HG03469 (cell line): Measurements from ENCODE around the gene CNTN1.
"Not testable (repeated sequence)": the region's sequence is repeated elsewhere in the genome, so short reads cannot be mapped to it uniquely, and the experiment has no call there.

Source experiments
- ATAC-seq: cut with Tn5 transposase; IDR thresholded peaks from one replicate; pipeline ENCODE4 v1.9.1; 2021; ENCODE audit warnings: mild to moderate bottlenecking, moderate library complexity, moderate number of reproducible peaks; ENCODE audit not compliant: unreplicated experiment

Gene CNTN1

DNA sequence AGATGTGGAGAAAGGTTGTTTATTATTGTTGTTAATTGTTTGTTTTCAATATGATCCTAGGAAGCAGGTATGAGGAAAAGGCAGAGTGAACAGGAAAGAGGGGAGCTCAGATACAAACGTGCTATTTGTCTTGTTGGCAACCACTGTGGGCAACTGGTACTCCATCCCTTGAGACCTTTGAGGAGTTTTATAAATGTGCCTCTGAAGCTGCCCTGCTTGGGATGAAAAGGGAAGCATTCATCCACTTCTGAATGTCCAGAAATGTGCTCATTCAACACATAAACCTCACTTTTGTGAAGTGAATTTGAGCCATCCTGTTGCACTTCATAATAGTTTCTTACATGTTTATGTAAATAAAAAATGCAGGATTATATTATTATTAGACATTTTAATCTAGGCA lies 331.6 kb downstream of the CNTN1 start:
- ATAC-seq, result no peak

DNA sequence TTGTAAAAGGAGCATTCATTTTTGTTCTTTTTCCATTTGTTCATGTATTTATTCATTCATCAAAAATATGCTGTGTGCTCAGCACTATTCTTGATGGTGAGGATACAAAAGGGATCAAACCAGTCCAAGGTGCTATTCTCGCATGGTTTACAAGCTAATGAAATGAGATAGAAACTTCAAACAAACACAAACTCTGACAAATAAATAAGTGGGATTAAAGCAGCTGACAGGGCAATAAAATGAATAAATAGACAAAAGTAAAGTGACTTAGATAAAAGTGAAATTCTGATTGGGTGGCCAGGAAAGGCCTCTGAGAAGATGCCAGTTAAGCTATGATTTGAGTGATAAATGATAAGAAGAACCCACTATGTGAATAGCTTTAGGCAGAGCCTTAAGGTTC lies 333.9 kb downstream of the CNTN1 start:
- ATAC-seq, result no peak

DNA sequence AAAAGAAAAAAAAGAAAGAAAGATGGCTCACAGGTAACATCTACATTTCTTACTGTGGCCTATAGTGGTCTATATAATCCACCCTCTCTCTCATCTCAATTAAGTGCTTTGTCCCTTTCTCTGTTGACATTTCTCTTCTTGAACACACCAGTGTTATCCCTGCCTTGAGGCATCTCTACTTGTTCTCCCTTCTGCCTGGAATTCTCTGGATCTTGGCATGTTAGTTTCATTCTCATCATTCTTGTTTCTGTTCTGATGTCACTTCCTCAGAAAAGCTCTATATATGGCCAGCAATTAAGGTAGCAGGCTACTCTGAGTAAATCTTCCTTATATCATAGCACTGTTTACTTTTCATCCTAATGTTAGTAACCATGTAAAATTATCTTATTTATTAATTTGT lies 340.1 kb downstream of the CNTN1 start:
- ATAC-seq, result no peak

DNA sequence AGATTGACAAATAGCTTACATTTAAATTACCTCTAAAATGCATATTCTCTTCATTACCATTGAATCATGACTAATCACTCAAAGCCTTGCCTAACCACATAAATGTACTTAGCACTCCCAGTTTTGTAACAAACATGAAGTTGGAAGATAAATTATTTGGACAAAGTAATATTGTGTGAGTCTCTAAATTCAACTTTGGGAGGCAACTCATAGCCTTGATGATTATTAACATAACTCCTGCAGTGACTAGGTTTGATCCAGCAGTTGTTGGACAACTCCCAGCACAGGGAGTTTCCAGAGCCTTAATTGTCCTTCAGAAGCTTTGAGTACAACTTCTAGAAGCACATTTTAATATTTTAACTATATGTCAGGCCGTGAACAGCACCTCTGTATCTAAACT lies 342.4 kb downstream of the CNTN1 start:
- no peak for ATAC-seq

DNA sequence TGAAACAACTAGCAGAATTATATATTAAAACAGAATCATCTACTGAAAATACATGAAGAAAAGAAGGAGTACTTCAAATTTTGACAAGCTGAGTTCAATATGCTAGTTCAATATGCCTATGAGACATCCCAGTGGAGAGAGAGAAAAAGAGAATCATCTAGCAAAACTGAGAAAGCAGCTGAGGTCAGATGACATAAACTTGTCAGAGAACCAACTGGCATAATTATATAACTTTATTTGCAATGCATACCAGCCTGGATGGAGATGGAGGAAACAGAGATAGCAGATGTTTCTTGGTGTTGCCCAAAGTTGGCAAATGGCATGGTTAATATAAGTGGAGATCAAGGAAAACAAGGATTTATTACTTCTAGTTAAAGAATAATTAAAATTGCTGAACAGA lies 347.2 kb downstream of the CNTN1 start:
- no peak for ATAC-seq

DNA sequence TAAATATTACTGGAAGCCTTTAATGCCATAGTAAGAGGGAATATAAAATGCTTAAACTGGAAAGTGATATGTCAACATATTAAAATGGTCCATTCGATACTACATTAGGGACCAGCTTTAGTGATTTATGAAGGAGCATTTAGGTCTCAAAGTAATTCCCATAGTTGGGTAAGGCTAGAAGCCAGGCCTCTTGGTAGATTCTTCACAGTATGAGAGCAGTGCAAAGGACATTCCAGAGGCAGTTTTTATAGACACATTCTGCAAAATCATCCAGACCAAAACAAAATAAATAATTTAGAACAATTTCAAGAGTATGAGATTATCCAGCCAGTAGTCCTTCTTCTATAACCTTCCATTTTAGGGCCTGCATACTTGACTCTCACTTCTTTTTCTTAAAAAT lies 353.3 kb downstream of the CNTN1 start:
- no peak for ATAC-seq

DNA sequence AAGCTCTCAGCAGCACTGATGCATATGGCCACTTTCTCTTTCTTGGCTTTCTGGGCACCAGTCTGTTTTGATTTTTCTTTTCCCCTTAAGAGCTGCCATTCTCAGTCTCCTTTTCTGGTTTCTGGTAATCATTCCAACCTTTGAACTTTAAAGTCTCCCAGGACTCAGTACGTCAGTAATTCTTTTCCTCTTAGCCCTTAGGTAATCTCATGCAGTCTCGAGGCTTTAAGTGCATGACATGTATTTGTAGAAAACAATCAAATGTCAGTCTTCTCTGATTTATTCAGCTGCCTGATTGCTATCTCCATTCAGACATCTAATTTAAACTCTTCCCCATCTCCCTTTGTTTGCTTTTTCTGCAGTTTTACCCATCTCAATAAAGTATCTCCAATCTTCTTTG lies 356.8 kb downstream of the CNTN1 start:
- no peak for ATAC-seq

DNA sequence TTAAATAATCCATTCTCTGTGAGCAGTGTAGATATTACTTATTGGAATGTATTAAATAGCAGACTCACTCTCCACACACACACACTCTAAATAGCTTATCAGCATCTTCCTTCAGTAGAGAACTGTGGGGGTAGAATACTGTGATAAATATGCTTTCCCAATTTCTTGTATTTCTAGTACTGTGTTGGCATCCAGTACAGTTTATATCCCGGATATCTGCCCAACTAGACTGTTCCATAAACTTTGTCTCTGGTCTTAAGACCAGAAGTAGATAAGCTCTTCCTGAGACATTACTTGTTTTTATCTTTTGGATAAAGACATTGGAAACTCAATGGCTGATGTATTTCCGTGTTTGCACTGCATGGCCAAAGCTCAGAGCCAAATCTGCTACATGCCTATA lies 359.7 kb downstream of the CNTN1 start:
- no peak for ATAC-seq

DNA sequence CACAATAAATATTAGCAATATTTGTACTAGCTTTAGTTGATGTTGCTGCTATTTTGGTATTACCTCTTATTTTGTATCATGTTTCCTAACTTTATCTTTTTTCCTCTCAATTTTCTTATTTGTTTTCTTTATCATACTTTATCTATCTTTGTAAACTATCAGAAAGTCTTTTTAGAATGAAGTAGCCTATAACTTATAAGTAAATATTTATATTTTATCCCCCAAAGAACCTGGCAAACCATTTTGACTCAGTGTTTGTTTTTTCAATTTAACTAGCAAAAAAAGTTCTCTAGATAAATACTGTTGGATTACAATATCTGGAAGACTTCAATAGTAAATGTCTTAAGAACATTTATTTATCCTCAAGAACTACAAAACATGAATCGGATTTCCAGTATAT lies 360.2 kb downstream of the CNTN1 start:
- no peak for ATAC-seq

DNA sequence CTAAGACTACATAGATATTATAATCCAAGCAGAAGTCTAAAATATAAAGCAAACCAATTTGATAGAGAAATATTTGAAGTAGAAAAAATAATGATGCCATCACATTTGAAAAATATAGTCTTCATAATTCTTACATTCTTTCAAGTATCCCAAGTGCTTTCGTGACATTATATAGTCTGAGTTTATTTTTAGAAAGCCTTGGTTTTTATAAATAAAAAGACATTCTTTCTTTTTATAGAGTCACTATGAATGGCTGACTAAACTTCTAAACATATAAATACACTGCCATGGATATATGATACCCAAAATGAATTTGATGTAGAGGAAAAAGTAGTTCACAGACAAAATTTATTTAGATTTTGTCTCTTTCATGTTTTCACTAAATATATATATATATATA lies 360.8 kb downstream of the CNTN1 start:
- ATAC-seq, result no peak

DNA sequence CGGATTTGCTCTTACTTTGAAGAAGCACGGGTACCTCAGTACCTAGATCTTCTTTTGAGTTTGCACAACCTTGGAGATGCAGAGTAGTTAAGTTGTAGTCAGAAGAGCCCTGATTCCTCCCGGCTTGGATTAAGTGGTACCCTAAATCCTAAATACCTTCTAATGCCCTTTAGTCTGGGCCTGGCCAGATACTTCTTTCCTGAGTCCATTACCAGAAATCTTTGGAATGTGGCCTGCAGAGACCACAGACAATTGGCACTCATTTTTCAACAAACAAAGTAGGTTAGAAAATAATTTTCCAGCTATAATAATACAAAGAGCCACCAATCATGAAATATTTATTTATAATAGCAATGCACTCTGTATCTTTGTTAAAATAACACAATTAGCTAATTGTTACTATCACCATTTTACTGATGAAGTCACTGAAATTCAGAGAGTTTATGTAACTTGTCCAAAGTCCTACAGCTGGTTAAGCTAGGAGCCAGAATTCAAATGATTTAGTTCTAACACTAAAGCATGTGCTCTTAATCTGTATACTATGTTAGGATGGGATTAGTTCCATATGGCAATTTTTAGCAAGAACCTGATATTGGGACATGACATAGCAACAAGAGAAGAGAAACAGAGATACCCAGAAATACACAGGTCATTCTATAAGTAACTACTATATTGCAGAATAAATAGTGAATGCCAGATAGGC lies 363.8 kb downstream of the CNTN1 start:
- ATAC-seq, result no peak

DNA sequence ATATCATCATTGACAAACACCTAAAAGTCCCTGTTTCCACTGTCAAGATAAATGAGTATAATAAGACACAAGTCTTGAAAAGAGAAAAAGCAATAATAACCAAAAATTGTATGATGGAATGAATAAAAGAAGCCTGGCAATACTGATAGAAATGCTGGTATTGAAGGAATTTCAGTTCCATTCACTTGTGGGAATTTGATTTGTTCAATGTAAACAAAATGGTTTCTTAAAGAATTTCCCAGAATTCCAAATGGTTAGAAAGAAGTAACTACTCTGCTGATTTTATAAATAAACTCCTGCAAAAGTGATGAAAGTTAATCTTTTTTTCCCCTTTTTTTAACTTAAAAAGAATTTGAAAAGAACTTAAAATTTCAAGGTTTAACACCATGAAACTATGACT lies 366.0 kb downstream of the CNTN1 start:
- no peak for ATAC-seq

DNA sequence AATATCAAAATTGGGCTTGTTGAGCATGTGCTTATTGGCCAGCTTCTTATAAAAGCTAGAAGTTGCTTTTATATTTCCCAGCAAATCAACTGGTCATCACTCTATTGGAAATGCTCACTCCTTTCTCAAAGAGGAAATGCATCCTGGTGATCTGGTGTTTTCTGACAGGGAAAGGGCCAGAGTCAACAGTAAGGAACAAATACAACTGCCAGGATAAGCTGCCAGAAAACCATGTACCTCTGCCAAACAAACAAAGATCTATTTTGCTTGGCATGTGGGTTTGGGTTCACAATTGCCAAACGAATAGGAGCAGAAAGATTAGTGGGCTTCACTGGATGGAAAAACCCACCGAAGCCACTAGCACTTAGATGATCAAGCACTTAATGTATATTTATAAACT lies 369.0 kb downstream of the CNTN1 start:
- no peak for ATAC-seq

DNA sequence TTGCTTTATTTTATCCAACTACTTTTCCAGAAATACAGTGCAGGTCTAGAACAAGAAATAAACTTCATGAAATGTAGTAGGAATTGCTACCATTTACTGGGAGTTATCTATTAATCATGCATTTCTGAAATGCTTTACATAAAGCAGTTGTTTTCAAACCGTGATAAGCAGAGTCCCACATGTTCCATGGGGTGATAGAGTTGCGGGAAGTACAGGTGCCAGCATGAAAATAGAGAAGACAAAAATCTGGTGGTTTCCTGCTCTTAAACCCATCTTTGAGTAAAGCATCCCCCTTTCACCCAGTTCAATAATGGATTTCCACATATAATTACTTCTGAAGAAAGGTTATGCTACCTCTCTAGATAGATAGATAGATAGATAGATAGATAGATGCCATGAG lies 372.2 kb downstream of the CNTN1 start:
- ATAC-seq, result no peak

DNA sequence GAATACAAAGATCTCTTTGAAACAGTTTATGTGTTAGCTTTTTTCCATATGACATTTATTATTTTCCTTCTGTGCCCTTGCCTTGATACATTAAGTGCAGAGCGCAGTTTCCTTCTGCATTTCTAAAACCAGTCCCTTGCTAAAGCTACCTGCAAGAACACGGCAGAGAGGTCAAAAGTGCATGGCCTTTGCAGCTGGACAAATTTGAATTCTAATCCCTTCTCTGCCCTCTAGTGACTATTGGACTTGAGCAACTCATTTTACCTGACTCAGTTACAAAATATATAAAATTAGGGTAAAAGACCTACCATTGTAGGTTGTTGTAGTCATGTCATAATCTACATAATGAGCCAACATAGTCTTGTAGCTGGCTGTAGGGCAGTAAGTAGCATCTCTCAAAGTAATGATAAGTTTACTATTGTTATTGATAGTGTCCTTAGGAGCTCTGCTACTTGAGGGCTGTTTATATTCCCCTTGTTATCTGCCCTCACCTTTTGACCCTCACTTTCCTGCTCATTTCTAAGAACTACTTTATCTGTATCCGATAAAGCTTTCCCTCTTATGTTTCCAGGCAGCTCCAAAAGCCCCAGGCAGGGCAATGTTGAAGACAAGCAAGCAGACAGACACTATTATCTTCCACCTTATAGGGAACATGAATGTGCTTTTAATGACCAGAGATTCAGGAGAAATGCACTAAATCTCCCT lies 375.9 kb downstream of the CNTN1 start:
- no peak for ATAC-seq

DNA sequence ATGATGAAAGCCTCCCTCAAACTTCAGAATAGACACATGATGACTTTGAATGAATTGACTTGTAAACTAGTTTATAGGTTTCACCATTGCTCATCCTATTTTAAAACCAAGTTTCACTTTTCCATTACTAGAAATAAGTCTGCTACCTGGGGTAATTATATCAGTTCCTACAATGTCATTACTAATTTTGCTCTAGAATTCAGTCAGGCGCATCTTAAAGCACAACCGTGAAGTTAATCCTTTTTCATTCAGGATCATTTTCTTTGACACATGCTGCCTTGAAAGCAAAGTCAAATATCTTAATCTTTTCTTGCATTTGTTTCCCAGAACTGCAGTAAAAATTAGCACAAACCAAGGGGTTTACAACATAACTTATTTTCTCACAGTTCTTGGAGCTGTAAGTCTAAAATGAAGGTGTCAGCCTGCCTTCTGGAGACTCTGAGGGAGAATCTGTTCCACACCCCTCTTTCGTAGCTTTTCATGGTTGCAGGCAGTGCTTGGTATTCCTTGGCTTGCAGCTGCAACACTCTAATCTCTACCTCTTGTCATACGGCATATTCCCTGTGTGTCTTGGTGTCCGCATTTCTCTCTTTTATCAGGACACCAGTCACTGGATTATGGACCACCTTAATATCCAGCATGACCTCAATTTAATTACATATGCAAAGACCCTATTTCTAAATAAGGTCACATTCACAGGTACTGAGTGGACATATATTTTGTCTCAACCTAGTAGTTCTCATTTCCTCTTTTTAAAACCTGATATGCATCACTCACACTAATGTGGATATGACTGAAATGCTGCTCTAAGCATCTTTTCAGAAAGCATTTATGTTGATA lies 381.6 kb downstream of the CNTN1 start:
- ATAC-seq, result peak; percentile 84

DNA sequence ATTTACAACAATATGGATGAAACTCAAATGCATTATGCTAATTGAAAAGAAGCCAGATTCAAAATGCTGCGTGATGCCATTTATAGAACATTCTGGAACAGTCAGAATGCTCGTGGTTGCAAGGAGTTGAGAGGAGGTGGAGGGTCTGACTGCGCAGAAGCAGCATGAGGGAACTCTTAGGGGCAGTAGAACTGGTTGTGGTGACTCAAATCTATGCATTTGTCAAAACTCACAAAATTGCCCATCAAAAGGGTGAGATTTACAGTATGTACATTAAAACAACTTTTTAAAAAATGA lies 382.2 kb downstream of the CNTN1 start:
- ATAC-seq, result no peak

DNA sequence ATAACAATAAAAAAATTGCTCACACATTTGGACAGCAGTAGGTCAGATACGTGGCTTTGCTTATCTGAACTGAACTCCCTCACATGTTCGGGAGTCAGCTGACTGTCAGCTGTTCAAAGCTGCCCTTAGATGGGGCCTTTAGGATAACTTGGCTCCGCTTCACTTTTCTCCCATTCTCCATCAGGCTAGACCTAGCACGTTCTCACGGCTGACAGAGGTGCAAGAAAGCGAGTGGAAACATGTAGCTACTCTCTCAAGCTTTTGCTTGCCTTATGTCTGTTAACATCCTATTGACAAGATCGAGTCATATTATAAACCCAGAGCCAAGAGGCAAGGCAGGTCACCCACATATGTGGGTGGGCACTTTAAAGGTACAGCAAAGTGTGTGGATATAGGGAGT lies 383.9 kb downstream of the CNTN1 start:
- no peak for ATAC-seq

DNA sequence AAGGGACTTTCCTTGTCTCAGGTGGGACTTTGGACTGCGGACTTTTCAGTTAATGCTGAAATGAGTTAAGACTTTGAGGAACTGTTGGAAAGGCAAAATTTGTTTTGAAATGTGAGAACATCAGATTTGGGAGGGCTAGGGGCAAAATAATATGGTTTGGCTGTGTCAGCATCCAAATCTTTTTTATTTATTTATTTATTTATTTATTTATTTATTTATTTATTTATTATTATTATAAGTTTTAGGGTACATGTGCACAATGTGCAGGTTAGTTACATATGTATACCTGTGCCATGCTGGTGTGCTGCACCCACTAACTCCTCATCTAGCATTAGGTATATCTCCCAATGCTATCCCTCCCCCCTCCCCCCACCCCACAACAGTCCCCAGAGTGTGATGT lies 389.0 kb downstream of the CNTN1 start:
- ATAC-seq, result not testable (repeated sequence)

DNA sequence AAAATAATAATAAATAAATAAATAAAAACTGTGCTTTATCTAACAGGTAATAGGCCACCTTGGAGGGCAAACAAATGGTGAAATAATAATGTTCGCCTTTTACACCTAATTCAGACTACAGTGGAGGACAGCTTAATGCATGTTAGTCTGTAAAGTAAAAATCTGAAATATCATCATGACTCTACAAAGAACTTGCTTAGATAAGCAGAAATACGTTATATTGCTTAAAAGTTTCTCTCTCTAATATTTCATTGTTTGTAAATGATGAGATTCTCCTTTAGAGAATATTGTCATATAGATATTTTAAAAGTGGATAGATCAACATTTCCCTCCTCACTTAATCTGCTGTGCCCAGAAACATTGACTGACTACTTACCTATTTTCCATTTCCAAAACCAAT lies 397.2 kb downstream of the CNTN1 start:
- ATAC-seq, result no peak

DNA sequence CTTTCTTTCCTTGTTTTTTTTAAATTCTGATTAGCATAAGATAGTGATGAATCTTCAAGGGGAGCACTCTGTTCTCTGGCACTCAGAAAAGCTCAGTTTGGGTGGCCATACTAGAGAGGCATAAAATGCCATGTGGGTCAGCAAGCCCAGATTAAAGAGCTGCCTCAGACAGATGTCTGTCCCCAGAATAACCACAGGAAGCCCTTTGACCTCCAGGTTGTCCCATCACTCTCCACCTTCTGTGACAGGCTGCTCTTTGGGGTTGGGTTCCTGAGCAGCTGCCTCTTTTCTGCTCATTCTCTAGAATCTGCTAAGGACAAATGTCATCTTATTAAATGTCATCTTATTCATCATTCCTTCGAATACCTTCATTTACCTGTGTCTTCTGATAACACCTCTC lies 399.9 kb downstream of the CNTN1 start:
- no peak for ATAC-seq

DNA sequence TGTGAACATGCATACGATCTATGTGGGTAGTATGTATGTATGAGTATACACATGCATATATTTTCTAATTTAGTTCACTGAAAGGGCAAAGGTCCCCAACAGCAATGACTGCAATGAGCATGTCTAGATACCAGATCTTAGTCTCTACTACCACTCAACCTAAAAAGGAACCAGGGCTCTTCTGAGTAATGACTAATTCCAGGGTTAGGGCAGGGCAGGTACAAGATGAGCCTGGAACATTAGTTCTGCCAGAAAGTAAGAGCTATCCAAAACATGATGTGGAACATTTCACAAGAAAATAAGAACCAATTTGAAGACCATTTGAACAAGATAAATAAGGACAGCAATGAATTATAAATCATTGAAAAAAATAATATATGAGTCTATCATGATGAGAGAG lies 404.6 kb downstream of the CNTN1 start:
- no peak for ATAC-seq
